ENCODE results near the gene PRR35.

The PRR35 gene

GRCh38 chr16:565419-566330, 5.5 kb downstream of the PRR35 start:
- no peak for DNase-seq (ENCODE audit: low read depth in 1 of 2, low spot score in 1 of 2)
- TF ChIP-seq POLR2AphosphoS5 (IDR thresholded peaks at IDR 0.05; ENCODE audit: low read depth) (no peak), SPI1 (IDR thresholded peaks at IDR 0.05; ENCODE audit: borderline replicate concordance, low read depth) (no peak), GABPA (IDR thresholded peaks at IDR 0.05; ENCODE audit: low read depth) (no peak)
- TF ChIP-seq, protein P1, sequence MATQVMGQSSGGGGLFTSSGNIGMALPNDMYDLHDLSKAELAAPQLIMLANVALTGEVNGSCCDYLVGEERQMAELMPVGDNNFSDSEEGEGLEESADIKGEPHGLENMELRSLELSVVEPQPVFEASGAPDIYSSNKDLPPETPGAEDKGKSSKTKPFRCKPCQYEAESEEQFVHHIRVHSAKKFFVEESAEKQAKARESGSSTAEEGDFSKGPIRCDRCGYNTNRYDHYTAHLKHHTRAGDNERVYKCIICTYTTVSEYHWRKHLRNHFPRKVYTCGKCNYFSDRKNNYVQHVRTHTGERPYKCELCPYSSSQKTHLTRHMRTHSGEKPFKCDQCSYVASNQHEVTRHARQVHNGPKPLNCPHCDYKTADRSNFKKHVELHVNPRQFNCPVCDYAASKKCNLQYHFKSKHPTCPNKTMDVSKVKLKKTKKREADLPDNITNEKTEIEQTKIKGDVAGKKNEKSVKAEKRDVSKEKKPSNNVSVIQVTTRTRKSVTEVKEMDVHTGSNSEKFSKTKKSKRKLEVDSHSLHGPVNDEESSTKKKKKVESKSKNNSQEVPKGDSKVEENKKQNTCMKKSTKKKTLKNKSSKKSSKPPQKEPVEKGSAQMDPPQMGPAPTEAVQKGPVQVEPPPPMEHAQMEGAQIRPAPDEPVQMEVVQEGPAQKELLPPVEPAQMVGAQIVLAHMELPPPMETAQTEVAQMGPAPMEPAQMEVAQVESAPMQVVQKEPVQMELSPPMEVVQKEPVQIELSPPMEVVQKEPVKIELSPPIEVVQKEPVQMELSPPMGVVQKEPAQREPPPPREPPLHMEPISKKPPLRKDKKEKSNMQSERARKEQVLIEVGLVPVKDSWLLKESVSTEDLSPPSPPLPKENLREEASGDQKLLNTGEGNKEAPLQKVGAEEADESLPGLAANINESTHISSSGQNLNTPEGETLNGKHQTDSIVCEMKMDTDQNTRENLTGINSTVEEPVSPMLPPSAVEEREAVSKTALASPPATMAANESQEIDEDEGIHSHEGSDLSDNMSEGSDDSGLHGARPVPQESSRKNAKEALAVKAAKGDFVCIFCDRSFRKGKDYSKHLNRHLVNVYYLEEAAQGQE (IDR thresholded peaks at IDR 0.05; ENCODE audit: insufficient replicate concordance, low read depth): no peak

GRCh38 chr16:566475-567372, 6.5 kb downstream of the PRR35 start, which contains the start of gene NHLRC4:
Gene NHLRC4 (plus strand): TSS chr16:567005. CDS start chr16:568048, 1,043 bp downstream.
- no peak within 1 kb of the TSS for H3K4me3 ChIP-seq (replicated peaks; ENCODE audit: insufficient read depth, low read length)
- H3K27ac ChIP-seq (replicated peaks): peak within 1 kb of the TSS; percentile 70
- TF ChIP-seq SPI1 (IDR thresholded peaks at IDR 0.05; ENCODE audit: borderline replicate concordance, low read depth) (peak; percentile 76), POLR2AphosphoS5 (IDR thresholded peaks at IDR 0.05; ENCODE audit: low read depth) (0 out of 2 replicates have a peak, but pooled peaks have one; percentile 29), GABPA (IDR thresholded peaks at IDR 0.05; ENCODE audit: low read depth) (no peak)
- TF ChIP-seq, protein P2, sequence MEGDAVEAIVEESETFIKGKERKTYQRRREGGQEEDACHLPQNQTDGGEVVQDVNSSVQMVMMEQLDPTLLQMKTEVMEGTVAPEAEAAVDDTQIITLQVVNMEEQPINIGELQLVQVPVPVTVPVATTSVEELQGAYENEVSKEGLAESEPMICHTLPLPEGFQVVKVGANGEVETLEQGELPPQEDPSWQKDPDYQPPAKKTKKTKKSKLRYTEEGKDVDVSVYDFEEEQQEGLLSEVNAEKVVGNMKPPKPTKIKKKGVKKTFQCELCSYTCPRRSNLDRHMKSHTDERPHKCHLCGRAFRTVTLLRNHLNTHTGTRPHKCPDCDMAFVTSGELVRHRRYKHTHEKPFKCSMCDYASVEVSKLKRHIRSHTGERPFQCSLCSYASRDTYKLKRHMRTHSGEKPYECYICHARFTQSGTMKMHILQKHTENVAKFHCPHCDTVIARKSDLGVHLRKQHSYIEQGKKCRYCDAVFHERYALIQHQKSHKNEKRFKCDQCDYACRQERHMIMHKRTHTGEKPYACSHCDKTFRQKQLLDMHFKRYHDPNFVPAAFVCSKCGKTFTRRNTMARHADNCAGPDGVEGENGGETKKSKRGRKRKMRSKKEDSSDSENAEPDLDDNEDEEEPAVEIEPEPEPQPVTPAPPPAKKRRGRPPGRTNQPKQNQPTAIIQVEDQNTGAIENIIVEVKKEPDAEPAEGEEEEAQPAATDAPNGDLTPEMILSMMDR (IDR thresholded peaks at IDR 0.05; ENCODE audit: insufficient read depth, low read length): no peak
- TF ChIP-seq, protein P1 (IDR thresholded peaks at IDR 0.05; ENCODE audit: insufficient replicate concordance, low read depth): no peak
- H3K27me3 ChIP-seq (ENCODE audit: insufficient read depth, poor library complexity, severe bottlenecking): peaks cover under 1% of the 10 kb centered on the region
- DNase-seq (ENCODE audit: low read depth in 1 of 2, low spot score in 1 of 2): peak; percentile 43 to 87

More at GRCh38 chr16:565419-566330, 5.5 kb downstream of the PRR35 start:
- Histone ChIP-seq H3K27me3 (ENCODE audit: insufficient read depth, poor library complexity, severe bottlenecking) (peaks cover 11% of the 10 kb centered on the region), H3K4me3 (replicated peaks; ENCODE audit: insufficient read depth, low read length) (no peak overlapping the region), H3K27ac (replicated peaks) (no peak overlapping the region)

GRCh38 chr16:567373-568256, 7.4 kb downstream of the PRR35 start:
- no peak for DNase-seq (ENCODE audit: low read depth in 1 of 2, low spot score in 1 of 2)
- Histone ChIP-seq H3K4me3 (replicated peaks; ENCODE audit: insufficient read depth, low read length) (no peak overlapping the region), H3K27ac (replicated peaks) (peak overlapping the region; percentile 70), H3K27me3 (ENCODE audit: insufficient read depth, poor library complexity, severe bottlenecking) (no peaks in the 10 kb centered on the region)
- TF ChIP-seq SPI1 (IDR thresholded peaks at IDR 0.05; ENCODE audit: borderline replicate concordance, low read depth): no peak
